ENCODE data around the gene KIAA1614.

GRCh38 chr1:180994262-180994661 is 81.6 kb downstream of the KIAA1614 start:
- TF ChIP-seq CTCF (optimal IDR thresholded peaks at IDR 0.05 in 1 of 3, IDR thresholded peaks at IDR 0.05 in 1 of 3, conservative IDR thresholded peaks at IDR 0.05 in 1 of 3; ENCODE audit: extremely low read depth in 1 of 3, insufficient read depth in 2 of 3, low read length in 3 of 3): no peak
- no peak for TF ChIP-seq EZH2 (IDR thresholded peaks at IDR 0.05; ENCODE audit: low read length)
